HEK293T (cell line): ENCODE results near the gene CFAP251.
"Not testable (repeated sequence)": the region's sequence is repeated elsewhere in the genome, so short reads cannot be mapped to it uniquely, and the experiment has no call there.

Experiments
- CTCF ChIA-PET: fragments of 350-600 bp; formaldehyde crosslinking; extraction: SDS; loops from one replicate; lab custom pipeline; 2021; ENCODE audit warnings: antibody characterized with exemption, inconsistent platforms; lab: Yijun Ruan, JAX
- POLR2A ChIA-PET: fragments of 350-600 bp; formaldehyde crosslinking; extraction: SDS; loops from one replicate; lab custom pipeline; 2020; ENCODE audit warnings: antibody characterized with exemption, inconsistent platforms; lab: Yijun Ruan, JAX
- DNase-seq: peaks from one replicate; pipeline ENCODE4 v3.0.0; 2012; ENCODE audit warnings: mixed read lengths; ENCODE audit errors: extremely low spot score
- ARNT ChIP-seq: fragments of 450-650 bp; IDR thresholded peaks from 2 replicates; pipeline ENCODE4 v1.6.1; 2017; ENCODE audit warnings: mild to moderate bottlenecking
- BHLHE40 ChIP-seq: fragments of 450-650 bp; IDR thresholded peaks from 2 replicates; pipeline ENCODE4 v1.6.1; 2016; ENCODE audit warnings: mild to moderate bottlenecking, moderate library complexity, borderline replicate concordance
- CTBP1 ChIP-seq: fragments of 450-650 bp; IDR thresholded peaks from 2 replicates; pipeline ENCODE4 v1.6.1; 2016; ENCODE audit warnings: borderline replicate concordance
- ELF4 ChIP-seq: fragments of 450-650 bp; IDR thresholded peaks from 2 replicates; pipeline ENCODE4 v1.6.1; 2017; ENCODE audit warnings: antibody characterized with exemption
- FOXA1 ChIP-seq: fragments of 450-650 bp; IDR thresholded peaks from 2 replicates; pipeline ENCODE4 v1.6.1; 2016; ENCODE audit warnings: mild to moderate bottlenecking
- FOXK2 ChIP-seq: fragments of 450-650 bp; IDR thresholded peaks from 2 replicates; pipeline ENCODE4 v1.6.1; 2016; ENCODE audit warnings: mild to moderate bottlenecking
- FOXM1 ChIP-seq: fragments of 450-650 bp; IDR thresholded peaks from 2 replicates; pipeline ENCODE4 v1.6.1; 2017; ENCODE audit warnings: mild to moderate bottlenecking, borderline replicate concordance
- HDGF ChIP-seq: fragments of 450-650 bp; IDR thresholded peaks from 2 replicates; pipeline ENCODE4 v1.6.1; 2017; ENCODE audit warnings: antibody characterized with exemption, borderline replicate concordance
- L3MBTL2 ChIP-seq: fragments of 450-650 bp; conservative IDR thresholded peaks from 2 replicates; pipeline ENCODE4 v1.6.1; 2016; ENCODE audit warnings: mild to moderate bottlenecking
- LEF1 ChIP-seq: fragments of 450-650 bp; IDR thresholded peaks from 2 replicates; pipeline ENCODE4 v1.6.1; 2017; ENCODE audit warnings: mild to moderate bottlenecking, borderline replicate concordance
- NFRKB ChIP-seq: fragments of 450-650 bp; IDR thresholded peaks from 2 replicates; pipeline ENCODE4 v1.6.1; 2016; ENCODE audit warnings: mild to moderate bottlenecking, moderate library complexity
- PKNOX1 ChIP-seq: fragments of 450-650 bp; IDR thresholded peaks from 2 replicates; pipeline ENCODE4 v1.6.1; 2016
- SP1 ChIP-seq: fragments of 450-650 bp; IDR thresholded peaks from 2 replicates; pipeline ENCODE4 v1.6.1; 2017
- SUZ12 ChIP-seq: fragments of 450-650 bp; IDR thresholded peaks from 2 replicates; pipeline ENCODE4 v1.6.1; 2016; ENCODE audit warnings: mild to moderate bottlenecking
- TARDBP ChIP-seq: fragments of 450-650 bp; IDR thresholded peaks from 2 replicates; pipeline ENCODE4 v1.6.1; 2016
- ZNF384 ChIP-seq: fragments of 450-650 bp; IDR thresholded peaks from 2 replicates; pipeline ENCODE4 v1.6.1; 2016

Gene CFAP251

GRCh38 chr12:121916719-121917118, 1.7 kb upstream of the CFAP251 start:
- no peak for TF ChIP-seq BHLHE40
- no peak for TF ChIP-seq SUZ12
- TF ChIP-seq SP1, result no peak
- no peak for TF ChIP-seq LEF1
- TF ChIP-seq ZNF384, result no peak
- no peak for TF ChIP-seq CTBP1
- no peak for TF ChIP-seq FOXA1
- no peak for TF ChIP-seq HDGF
- no peak for TF ChIP-seq FOXM1
- no peak for TF ChIP-seq FOXK2
- no peak for TF ChIP-seq ARNT
- TF ChIP-seq ELF4, result no peak
- no peak for TF ChIP-seq L3MBTL2
- no peak for TF ChIP-seq NFRKB
- no peak for TF ChIP-seq PKNOX1
- no peak for TF ChIP-seq TARDBP
- ChIA-PET POLR2A (no interaction called here), CTCF (interaction anchor here (1.2 kb wide), 1 partner anchor 10 kb away, joined by 4 read pairs; no protein-coding TSS in a partner anchor)
- DNase-seq, result no peak

GRCh38 chr12:121918679-121919038, 267 bp downstream of the CFAP251 start:
- no peak for TF ChIP-seq ZNF384
- TF ChIP-seq PKNOX1, result no peak
- TF ChIP-seq FOXA1, result no peak
- TF ChIP-seq TARDBP, result no peak
- TF ChIP-seq L3MBTL2, result no peak
- TF ChIP-seq BHLHE40, result no peak
- no peak for TF ChIP-seq CTBP1
- TF ChIP-seq FOXM1, result no peak
- no peak for TF ChIP-seq ARNT
- TF ChIP-seq SUZ12, result no peak
- no peak for TF ChIP-seq LEF1
- TF ChIP-seq FOXK2, result no peak
- no peak for TF ChIP-seq SP1
- no peak for TF ChIP-seq HDGF
- TF ChIP-seq NFRKB, result no peak
- TF ChIP-seq ELF4, result no peak
- ChIA-PET POLR2A (interaction anchor here (1.8 kb wide), 1 partner anchor 103 kb away, joined by 4 read pairs; the partner anchor contains the start of gene BCL7A), CTCF (interaction anchor here (0.6 kb wide), 3 partner anchors 39 to 100 kb away, joined by 4 to 8 read pairs (median 4); no protein-coding TSS in a partner anchor)
- DNase-seq, result no peak

- no peak for TF ChIP-seq NFRKB
- no peak for DNase-seq
- CTCF ChIA-PET, result no interaction called here
- POLR2A ChIA-PET, result no interaction called here
Observed at GRCh38 chr12:121921066-121921465, 2.7 kb downstream of the CFAP251 start.

GRCh38 chr12:121925358-121925695, 6.9 kb downstream of the CFAP251 start:
- TF ChIP-seq TARDBP (no peak), HDGF (no peak), L3MBTL2 (no peak), BHLHE40 (no peak), LEF1 (no peak), SP1 (no peak), NFRKB (no peak), PKNOX1 (no peak), ARNT (no peak), FOXK2 (no peak), ZNF384 (no peak), ELF4 (no peak), SUZ12 (no peak), FOXA1 (no peak), CTBP1 (no peak), FOXM1 (no peak)
- no peak for DNase-seq
- CTCF ChIA-PET, result no interaction called here
- POLR2A ChIA-PET, result no interaction called here

- CTCF ChIA-PET, result interaction anchor here (0.7 kb wide), 1 partner anchor 10 kb away, joined by 4 read pairs; no protein-coding TSS in a partner anchor
- no peak for TF ChIP-seq ELF4
- no peak for TF ChIP-seq L3MBTL2
- TF ChIP-seq LEF1, result no peak
- no peak for TF ChIP-seq FOXM1
- TF ChIP-seq SUZ12, result no peak
- no peak for TF ChIP-seq ARNT
- no peak for TF ChIP-seq ZNF384
- no peak for TF ChIP-seq PKNOX1
- no peak for TF ChIP-seq NFRKB
- no peak for TF ChIP-seq BHLHE40
- TF ChIP-seq SP1, result no peak
- no peak for TF ChIP-seq TARDBP
- TF ChIP-seq FOXA1, result no peak
- no peak for TF ChIP-seq CTBP1
- POLR2A ChIA-PET, result no interaction called here
- no peak for DNase-seq
Observed at GRCh38 chr12:121926874-121927706, 8.7 kb downstream of the CFAP251 start.

- no peak for TF ChIP-seq LEF1
- TF ChIP-seq FOXM1, result no peak
- no peak for TF ChIP-seq ELF4
- ChIA-PET POLR2A (no interaction called here), CTCF (no interaction called here)
Observed at GRCh38 chr12:121927813-121928212, 9.4 kb downstream of the CFAP251 start.

GRCh38 chr12:121929545-121929944, 11.2 kb downstream of the CFAP251 start:
- POLR2A ChIA-PET, DNase-seq, CTCF ChIA-PET: not testable (repeated sequence)

More at GRCh38 chr12:121927813-121928212, 9.4 kb downstream of the CFAP251 start:
- DNase-seq, result no peak
